Gastrocnemius medialis (tissue), 4 donors: ENCODE results near the gene SPDYC.

Experiments used
- POLR2A ChIP-seq, 2 donors: fragments of 450-650 bp; IDR thresholded peaks; one replicate each; pipeline ENCODE4 v1.6.1; 2017; ENCODE audit warnings: antibody characterized with exemption in 2 of 2, mild to moderate bottlenecking in 2 of 2, moderate library complexity in 2 of 2
- TF ChIP-seq, protein P1 (sequence below), 5 experiments: fragments of 450-650 bp in 3 of 5; fragments of 200-600 bp in 2 of 5; sonication (generic) in 2 of 5; IDR thresholded peaks in 4 of 5; conservative IDR thresholded peaks in 1 of 5; 1 replicate in 4 of 5; 2 replicates in 1 of 5; pipeline ENCODE4 v1.5.1; 2016 to 2019; ENCODE audit warnings: antibody characterized with exemption in 5 of 5, mild to moderate bottlenecking in 3 of 5, moderate library complexity in 3 of 5

DNA sequence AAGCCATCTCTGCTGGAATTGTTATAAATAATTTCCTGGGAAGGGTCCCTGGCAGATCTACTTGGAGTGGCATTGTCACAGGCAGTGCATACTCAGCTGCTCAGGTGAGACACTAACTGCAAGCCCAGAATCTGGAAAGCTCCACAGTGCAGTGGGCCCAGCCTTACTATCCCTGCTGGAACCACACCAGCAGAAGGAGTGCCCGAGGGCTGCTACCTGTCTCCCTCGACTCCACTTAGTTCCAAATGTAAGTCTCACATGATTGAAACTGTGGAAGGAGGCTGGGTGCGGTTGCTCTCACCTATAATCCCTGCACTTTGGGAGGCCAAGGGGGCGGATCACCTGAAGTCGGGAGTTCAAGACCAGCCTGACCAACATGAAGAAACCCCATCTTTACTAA, 21.4 kb upstream of the SPDYC start:
- TF ChIP-seq, protein P1, sequence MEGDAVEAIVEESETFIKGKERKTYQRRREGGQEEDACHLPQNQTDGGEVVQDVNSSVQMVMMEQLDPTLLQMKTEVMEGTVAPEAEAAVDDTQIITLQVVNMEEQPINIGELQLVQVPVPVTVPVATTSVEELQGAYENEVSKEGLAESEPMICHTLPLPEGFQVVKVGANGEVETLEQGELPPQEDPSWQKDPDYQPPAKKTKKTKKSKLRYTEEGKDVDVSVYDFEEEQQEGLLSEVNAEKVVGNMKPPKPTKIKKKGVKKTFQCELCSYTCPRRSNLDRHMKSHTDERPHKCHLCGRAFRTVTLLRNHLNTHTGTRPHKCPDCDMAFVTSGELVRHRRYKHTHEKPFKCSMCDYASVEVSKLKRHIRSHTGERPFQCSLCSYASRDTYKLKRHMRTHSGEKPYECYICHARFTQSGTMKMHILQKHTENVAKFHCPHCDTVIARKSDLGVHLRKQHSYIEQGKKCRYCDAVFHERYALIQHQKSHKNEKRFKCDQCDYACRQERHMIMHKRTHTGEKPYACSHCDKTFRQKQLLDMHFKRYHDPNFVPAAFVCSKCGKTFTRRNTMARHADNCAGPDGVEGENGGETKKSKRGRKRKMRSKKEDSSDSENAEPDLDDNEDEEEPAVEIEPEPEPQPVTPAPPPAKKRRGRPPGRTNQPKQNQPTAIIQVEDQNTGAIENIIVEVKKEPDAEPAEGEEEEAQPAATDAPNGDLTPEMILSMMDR (IDR thresholded peaks at IDR 0.05 in 4 of 5, conservative IDR thresholded peaks at IDR 0.05 in 1 of 5): no peak
- TF ChIP-seq POLR2A (IDR thresholded peaks at IDR 0.05): no peak
